Activated CD4-positive, alpha-beta T cell treated with anti-CD3 and anti-CD28 coated beads, Interleukin-2, amount 50 U/mL, for 24 hours (primary cell): Measurements from ENCODE around the gene KLHL33.
"Not testable (repeated sequence)": the region's sequence is repeated elsewhere in the genome, so short reads cannot be mapped to it uniquely, and the experiment has no call there.

Source experiments
- DNase-seq, 2 donors: peaks; one replicate each; pipeline ENCODE4 v3.0.0-alpha.2; 2020; ENCODE audit warnings: low read depth in 1 of 2, low spot score in 1 of 2

KLHL33 gene

DNA sequence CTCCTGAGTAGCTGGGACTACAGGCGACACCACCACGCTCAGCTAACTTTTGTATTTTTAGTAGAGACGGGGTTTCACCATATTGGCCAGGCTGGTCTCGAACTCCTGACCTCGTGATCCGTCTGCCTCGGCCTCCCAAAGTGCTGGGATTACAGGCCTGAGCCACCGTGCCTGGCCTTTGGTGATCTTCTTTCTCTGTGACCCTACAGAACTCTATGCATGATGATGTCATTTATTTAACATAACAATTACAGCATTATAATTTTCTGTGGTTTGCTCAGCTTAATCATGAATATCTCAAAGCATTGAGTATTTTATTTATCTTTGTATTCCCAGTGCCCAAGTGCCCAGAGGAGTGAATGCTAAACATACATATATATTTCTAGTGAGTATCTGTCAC lies 16.9 kb upstream of the KLHL33 start:
- not testable (repeated sequence) for DNase-seq

- no peak for DNase-seq
These were observed 10.9 kb upstream of the KLHL33 start for GRCh38 chr14:20446889-20447288.

DNA sequence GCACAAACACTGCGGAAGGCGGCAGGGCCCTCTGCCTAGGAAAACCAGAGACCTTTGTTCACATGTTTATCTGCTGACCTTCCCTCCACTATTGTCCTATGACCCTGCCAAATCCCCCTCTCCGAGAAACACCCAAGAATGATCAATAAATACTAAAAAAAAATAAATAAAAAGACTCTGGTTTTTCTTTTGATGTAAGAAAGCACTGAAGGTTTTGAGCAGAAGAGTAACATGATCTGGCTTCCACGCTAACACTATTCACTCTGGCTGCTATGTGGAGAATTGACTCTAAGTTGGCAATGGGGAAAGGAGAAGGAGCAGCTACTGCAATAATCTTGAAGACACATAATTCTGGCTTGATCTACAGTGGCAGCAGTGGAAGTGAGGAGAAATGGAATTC lies 7.7 kb upstream of the KLHL33 start:
- not testable (repeated sequence) for DNase-seq

DNA sequence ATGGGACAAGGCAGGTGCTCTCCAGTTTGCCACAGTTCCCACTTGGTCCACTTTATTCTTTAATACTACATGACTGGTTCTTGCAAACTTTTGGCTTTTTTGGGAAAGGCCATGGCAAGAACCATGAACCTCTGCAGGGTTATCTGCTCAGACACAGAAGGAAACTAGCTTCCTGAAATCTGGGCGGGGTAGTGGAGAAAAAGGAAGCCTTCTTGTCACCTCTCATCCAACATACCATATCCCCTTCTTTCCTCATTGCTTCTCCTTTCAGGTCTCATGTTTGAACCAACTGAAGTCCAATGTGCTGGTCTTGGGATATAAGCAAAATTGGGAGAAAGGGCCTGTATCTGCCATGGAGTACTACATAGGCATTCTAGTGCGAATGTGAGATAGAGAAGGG lies 5.5 kb upstream of the KLHL33 start:
- no peak for DNase-seq

DNA sequence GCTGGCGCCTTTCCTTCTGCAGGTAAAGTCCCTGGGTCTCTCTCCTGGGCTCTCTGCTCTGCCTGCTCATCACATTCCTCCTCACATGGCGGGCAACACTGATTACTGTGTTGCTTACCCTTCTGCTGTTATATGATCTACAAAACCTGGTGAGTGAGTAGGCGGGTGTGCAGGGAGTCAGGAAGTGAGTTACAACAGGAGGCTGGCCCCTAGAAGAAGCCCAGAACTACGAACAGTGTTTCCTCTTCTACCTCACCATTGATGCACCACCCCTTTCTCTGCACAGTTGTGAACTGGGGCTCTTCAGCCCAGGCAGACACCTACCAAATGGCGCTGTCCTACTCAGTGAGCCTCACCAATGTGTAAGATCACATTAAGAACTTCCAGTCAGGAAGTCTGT lies 4.9 kb upstream of the KLHL33 start:
- DNase-seq, result peak in 1 of 2 donors; percentile 23

DNA sequence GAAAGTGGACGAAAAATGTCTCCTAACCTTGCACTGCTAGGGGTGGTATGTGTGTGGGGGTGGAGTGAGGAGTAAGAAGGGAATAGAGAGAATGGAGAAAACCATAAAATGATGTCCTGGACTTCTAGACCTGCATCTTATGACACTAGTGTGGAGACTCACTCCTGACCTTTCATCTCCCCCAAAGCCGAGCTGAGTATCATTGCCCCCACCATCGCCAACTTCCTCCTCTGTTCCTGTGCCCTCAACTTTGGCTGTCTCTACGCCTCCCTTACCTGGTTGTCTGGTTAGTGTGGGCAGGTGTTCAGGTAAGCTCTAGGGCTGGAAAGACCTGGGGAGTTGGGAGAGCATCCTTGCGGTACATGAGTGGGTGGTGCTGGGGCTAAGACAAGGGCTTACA lies 4.5 kb upstream of the KLHL33 start:
- DNase-seq, result no peak

GRCh38 chr14:20438664-20439063 lies 2.7 kb upstream of the KLHL33 start:
- DNase-seq, result no peak

DNA sequence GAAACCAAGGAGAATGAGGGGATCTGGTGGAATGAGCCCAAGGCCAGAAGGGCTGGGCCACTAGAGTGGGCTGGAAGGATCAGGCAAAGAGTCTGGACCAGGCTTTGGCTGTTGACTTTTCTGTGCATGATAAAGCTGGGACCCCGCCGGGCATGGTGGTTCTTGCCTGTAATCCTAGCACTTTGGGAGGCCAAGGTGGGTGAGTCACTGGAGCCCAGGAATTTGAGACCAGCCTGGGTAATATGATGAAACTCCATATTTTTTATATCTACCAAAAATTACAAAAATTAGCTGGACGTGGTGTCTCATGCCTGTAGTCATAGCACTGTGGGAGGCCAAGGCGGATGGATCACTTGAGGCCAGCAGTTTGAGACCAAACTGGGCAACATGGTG lies 393 bp upstream of the KLHL33 start:
- DNase-seq, result no peak

DNA sequence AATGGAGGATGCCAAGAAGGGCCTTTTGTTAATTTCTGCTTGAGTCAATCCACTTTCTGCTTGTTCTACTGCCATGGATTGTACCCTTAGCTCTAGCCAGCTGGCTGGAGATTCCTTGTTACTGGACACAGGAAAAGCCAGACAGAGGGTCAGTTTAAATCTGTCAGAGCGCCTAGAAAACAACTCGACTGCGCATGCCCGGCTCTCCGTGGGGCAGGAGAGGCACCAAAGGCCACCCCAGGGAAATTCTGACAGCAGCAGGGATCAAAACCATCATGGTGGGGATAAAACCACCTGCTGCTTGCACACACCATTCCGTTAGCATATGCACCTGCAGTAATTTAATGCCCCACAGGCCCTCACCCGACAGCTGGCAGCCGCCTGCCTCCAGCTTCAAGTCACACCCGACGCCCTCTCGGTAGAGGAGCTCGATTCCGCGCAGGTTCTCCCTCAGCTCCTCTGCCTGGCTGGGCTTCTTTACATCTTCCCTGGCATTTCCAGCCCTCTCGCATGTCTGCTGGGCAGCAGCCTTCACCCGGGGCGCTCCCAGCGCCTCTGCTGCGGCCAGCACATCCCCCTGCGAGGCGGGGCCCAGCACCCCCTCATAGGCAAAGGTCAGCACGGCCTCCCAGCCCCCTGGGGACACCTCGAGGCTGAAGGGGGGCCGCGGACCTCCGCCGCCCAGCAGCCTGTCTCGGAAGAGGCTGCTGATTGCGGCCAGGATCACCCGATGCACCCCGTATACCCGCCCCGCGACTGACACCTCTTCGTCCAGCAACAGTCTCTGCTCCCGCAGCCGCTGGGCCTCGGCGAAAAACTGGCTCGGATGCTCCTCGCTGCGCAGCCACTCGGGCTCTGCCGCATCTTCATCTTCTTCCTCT lies 1.0 kb downstream of the KLHL33 start:
- no peak for DNase-seq

GRCh38 chr14:20429801-20430669 lies 5.9 kb downstream of the KLHL33 start:
- no peak for DNase-seq

DNA sequence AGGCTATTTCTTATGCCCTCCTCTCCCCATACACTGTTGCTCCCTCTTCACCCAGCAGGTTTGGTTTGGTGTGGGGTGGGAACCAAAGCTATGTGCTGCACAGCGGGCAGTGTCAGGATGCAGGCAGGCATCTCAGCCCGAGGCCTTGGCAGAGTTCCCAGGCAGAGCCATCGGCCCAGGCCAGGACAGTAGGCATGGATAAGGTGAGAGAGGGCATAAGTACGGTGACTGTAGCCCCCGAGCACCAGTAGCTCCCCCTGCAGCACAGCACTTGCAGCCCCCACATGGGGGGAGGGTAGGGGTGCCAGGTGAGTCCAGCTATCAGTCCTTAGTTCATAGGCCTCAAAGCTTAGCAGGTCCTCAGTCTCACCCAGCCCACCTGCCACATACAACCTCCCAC lies 7.2 kb downstream of the KLHL33 start:
- no peak for DNase-seq

- DNase-seq, result no peak
These were observed 8.0 kb downstream of the KLHL33 start for GRCh38 chr14:20428010-20428365.

DNA sequence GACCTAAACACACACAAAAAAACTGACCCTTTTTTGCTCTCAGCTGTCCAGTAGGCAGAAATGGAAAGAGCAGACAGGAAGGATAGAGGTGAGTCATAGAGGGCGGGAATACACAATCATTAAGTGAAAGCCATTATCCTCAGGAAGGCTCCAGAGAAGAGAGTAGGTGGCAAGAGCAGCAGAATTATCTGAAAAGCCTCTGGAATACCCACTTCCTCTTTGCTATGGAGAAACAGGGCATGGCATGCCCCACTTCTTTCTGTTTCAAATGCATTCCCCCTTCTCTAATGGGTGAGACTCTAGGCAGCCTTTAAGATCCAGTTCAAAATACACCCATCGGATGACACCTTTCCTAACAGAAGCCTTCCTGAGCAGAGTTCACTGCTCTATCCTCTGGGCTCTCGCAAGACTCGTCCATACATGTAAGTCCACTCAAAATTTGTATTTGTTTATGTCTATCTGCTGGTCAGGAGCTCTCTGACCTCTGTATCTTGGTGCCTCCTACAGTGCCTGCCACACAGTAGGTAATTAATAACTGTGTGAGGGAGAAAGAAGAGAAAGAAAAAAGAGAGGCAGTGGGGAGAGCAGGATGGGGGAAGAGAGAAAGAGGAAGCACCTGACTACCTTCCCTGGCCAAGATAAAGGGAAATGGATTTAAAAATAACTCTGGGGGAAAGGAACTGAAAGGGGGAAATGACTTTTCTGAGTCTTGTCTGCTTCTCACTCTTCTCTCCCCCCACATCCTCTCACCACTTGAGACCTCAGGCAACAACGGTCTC lies 8.5 kb downstream of the KLHL33 start:
- DNase-seq, result no peak

DNA sequence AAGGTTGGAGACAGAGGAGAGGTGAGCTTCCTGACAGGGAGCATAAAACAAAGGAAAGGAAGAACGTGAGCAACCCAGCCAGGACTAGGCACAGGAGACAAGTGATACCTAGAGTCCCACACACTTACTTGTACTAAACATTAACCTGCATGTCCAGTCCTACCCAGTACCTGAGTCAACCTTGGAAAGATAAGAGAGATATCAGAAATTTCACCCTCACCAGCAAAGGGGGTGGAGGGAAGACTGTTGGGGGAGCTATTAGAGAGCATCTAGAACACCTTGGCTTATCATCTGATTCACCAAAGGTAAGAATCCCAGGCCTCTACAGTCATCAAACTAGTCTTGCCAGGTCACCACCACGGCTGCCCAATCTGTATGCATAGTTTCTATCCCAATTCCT lies 11.1 kb downstream of the KLHL33 start:
- no peak for DNase-seq

GRCh38 chr14:20422886-20423285 lies 13.1 kb downstream of the KLHL33 start:
- no peak for DNase-seq

DNA sequence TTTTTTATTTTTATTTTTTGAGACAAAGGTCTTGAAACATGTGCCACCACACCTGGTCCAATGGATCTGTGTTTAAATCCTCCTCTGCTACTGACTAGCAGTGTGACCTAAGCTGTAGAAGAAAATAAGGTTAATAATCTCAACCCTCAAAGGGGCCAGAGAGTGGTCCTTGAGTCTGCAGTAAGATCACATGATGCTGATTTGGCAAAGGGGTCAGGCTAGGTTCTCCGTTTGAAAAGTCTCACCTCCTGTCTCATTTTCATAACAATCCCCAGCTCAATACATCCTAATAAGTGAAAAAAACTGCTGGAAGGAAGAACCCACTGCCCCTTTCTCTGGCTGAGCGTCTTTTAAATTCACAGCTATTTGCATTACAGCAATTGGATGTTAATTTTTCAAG lies 14.7 kb downstream of the KLHL33 start:
- no peak for DNase-seq

DNA sequence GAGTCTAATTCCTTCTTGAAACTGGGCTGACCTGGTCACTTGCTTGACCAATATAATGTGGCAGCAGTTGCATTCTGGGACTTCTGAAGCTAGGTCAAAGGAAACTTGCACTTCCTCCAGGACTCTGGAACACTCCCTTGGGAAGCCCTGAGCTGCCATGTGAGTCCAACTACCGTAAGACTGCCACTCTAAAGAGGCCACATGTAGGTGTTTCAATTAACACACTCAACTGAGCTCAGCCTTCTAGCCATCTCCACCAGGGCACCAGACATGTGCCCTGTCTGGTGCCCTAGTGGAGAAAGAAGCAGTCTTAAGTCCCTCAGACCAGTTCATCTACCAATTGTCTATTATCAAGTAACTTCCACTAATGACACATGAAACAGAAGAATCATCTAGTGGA lies 16.5 kb downstream of the KLHL33 start:
- DNase-seq, result no peak

DNA sequence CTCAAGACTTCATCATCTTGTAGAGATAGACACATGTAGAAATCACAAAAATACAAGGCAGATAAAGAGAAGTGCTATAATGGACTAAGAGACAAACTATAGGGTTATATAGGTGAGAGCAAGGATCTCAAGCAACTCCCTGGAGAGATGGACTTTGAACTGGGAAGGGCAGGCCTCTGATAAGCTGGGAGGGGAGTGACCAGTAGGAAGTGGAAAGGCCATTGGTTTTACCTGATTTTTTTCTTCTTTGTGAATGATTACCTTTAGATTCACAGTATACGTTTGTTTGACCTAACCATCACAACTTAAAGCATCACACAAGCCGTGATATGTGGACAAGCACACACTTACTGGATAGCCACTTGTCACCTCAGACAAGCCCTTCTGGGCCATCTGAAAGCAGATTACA lies 17.5 kb downstream of the KLHL33 start:
- DNase-seq, result no peak

- DNase-seq, result no peak
These were observed 18.4 kb downstream of the KLHL33 start for GRCh38 chr14:20417250-20418186.

DNA sequence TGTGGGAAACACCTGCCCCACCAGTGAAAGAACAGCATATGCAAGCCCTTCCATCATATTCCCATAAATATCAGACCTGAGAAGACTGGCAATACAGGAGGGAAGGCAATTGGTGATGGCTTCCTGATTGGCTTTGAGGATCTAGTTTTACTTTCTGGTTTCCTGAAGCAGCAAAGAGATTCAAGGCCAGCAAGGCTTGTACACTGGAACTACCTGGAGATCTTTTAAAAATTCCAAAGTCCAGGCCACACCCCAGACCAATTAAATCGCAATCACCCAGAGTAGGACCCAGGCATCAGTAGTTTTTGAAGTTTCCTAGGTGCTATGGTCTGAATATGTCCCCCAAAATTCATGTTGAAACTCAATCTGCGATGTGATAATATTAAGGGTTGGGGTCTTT lies 19.7 kb downstream of the KLHL33 start:
- DNase-seq, result no peak
